GM12873 (cell line): ENCODE results near the gene OAF.

ENCODE experiments used
- TF ChIP-seq, protein P1 (sequence below): IDR thresholded peaks from 2 replicates; pipeline ENCODE4 v1.5.1; 2012; ENCODE audit warnings: low read depth, mild to moderate bottlenecking, moderate library complexity, low read length, control low read depth; ENCODE audit not compliant: insufficient read depth; ENCODE audit errors: missing control alignments

OAF gene

DNA sequence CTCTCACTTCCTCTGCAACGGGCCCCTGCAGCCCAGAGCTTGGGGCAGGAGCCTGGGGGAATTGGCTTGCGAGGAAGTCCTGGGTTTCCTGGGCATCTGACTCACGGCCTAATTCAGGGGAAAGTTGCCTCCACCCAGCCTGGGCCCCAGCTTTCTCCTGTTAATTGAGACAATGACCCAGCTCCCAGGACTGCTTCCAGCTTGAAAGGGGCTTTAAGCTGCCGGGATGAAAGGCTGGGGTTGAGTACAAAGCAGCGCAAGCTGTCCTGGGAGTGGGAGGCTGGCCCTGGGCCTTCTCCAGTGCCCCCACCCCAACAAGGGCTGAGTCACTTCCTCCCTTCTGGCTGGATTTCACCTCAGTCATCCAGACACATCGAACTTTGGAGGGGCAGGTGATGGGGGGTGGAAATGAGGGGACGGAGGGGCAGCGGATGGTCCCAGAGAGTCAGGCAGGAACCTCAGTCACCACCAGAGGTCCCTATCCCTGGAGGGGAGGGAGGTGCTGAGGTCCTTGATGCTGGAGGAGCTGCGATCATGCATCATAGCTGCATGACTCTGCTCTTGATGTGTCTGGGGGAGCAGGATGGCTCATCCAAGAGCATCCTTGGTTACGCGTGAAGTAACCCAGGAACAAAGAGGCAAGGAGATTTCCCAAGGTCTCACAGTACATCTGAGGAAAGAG is 30.1 kb upstream of the OAF start:
- TF ChIP-seq, protein P1, sequence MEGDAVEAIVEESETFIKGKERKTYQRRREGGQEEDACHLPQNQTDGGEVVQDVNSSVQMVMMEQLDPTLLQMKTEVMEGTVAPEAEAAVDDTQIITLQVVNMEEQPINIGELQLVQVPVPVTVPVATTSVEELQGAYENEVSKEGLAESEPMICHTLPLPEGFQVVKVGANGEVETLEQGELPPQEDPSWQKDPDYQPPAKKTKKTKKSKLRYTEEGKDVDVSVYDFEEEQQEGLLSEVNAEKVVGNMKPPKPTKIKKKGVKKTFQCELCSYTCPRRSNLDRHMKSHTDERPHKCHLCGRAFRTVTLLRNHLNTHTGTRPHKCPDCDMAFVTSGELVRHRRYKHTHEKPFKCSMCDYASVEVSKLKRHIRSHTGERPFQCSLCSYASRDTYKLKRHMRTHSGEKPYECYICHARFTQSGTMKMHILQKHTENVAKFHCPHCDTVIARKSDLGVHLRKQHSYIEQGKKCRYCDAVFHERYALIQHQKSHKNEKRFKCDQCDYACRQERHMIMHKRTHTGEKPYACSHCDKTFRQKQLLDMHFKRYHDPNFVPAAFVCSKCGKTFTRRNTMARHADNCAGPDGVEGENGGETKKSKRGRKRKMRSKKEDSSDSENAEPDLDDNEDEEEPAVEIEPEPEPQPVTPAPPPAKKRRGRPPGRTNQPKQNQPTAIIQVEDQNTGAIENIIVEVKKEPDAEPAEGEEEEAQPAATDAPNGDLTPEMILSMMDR = no peak

DNA sequence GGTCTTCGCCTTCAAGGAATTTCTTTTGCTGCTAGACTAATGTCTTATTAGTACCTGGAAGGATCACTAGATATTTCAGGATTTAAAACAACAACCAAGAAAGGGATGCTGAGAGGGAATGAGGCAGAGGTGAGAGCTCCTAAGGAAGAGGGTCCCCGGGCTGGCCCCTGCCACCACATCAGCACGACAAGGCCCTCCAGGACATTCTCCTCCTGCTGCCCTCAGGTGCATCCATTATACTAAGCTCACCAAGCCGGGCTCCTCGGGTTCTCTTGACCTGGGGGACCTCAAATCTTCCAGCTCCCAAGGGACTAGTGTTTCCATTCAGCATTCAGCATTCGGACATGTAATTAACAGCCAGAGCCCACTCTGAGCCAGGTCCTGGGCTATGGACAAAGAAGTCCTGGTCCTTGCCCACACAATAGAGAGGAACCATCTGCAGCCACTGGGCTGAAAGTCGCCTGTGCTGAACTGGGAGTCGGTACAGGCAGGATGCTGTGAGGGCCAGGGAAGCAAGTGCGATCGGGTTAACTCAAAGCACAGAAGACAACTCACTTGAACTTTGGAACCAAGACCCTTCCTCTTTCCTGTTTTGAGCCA is 29.4 kb upstream of the OAF start:
- TF ChIP-seq, protein P1 = no peak

DNA sequence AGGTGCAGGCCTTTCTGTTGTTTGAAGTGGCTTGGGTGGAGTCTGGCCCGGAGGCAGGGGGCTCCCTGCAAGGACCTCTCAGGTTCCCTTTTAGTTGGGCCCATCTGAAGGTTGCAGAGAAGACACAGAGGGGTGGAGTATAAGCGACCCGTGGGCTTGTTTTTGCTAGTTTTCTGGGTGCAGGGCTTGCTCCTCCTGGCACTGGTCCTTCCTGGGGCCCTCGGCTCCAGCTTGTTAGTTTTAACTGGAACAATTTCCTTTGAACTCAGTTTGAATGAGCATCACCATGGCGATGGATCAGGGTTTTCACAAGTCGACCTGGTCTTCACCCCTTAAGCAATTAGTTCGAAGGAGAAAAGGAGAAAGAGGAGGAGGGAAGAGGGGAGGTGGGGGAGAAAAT is 28.5 kb upstream of the OAF start:
- TF ChIP-seq, protein P1 = no peak

DNA sequence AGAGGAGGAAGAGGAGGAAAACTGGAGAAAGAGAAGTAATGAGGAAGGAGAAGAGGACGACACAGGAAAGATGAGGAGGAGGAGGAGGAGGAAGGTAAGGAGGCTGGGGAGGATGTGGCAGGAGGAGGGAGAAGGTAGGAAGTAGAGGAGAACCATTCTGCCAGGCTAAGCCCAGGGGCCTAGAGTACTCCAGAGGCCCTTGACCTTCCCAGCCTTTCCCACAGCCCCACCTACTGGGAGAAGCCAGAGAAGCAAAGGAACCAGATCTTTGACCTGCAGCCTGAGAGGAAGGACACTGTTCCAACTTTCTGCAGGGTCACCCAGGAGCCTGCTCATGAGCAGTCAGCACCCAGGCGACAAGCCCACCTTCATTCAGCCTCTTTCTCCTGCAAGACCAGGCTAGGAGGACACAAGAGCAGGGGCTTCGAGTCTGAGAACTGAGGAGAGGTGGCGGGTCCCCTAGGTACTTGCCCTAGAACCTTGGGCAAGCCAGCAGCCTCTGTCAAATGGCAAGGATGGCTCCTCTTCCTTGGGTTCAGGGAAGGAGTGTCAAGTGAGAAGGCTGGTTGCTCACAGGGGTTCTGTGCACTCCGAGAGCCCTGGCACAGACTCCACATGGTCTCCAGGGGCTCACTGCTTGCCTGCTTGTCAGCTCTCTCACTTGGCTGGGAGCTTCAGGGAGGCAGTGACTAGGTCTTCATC is 27.9 kb upstream of the OAF start:
- TF ChIP-seq, protein P1 = peak; percentile 37

DNA sequence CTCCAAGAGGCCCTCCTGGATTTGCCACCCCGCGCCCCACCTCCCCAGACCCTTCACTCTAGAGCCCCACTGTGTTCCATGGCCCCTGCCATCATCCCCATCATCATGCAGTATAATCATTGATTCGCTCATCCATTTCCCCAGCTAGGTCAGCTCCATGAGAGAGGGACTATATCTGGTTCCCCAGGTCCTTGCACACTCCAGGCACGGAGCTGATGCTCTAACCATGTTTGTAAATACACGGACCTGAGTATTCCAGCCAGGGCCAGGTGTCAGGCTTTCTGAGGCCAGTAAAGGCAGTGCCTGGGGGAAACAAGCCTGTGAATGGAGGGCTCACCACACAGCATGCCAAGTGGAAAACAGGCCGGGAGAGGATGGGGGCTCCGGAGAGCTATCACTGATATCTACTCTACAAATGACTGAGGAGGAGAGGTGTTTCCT is 27.1 kb upstream of the OAF start:
- TF ChIP-seq, protein P1 = no peak

DNA sequence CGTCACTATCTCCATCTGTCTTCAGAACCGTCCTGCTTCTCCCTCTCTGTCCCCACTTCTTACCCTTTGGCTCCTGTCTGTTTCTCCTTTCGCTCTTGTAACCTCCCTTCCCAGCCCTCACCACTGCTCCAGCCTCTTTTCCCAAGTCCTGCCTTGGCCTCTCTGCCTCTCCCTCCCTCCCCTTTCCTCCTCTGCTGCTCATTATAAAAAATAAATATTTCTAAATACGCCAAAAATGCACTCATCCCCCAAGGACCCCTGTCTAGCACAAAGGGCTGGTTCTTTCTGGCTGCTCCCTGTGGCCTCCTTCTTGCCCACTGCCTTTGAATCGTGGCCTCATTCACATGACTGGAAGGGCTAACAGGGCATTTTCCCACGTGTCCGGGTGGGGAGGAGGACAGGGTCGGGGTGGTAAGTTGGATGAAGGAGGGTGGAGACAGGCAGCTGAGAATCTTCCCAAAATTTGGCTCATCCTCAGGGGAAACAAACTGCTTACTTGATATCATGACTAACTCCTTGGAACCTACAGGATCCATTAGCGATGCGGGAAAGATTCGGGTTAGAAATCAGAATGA is 26.4 kb upstream of the OAF start:
- TF ChIP-seq, protein P1 = no peak
